Endometrium (tissue), 2 donors: ENCODE measurements around the gene RGS8.

Source experiments
- FAIRE-seq: peaks from 2 replicates; lab custom pipeline; 2012; peaks lifted over from hg19 to GRCh38; lab: Jason Lieb, UNC
- donor health status: control.
- donor health status: control.

The RGS8 gene

GRCh38 chr1:182637769-182638168 is 46.6 kb downstream of the RGS8 start:
- FAIRE-seq = no peak

- FAIRE-seq = no peak
These were observed 48.5 kb downstream of the RGS8 start for GRCh38 chr1:182635871-182636270.
